ENCODE data around the gene OLFML2A. TPM values are rescaled to one million over a fixed set of nuclear protein-coding genes. Genes with fewer than 3 reads are reported as not detected.

Gene OLFML2A
- total RNA-seq, 1 experiment from 2014 or later, result 12.0 TPM

DNA sequence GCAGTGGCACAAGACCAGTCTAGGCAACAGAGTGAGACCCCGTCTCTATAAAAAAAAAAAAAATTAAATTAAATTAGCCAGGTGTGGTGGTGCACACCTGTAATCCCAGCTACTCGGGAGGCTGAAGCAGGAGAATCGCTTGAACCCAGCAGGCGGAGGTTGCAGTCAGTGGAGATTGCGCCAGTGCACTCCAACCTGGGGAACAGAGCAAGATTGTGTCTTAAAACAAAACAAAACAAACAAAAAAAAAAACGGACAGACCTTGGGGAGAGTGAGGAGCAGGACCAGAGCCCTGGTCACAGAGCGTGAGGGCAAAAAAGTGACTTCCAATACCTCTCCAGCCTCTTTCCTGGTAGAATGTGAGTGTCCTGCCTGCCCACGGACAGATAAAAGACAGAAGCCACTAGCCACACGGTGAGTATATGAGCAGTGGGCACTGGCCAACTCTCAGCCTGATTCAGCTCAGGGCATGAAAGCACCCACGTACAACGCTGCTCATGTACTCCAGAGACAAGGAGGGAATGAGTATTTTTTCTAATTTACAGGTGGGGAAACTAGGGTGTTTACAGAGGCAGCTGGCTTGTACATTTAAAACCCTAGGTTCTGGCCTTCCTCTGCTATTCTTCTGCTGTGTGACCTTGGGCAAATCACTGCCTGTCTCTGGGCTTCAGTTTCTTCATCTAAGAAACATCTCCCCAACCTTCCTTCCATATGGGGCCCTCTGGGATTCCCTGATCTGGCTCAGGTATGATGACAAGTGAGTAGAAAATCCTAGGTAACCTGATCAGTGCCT lies 1.8 kb downstream of the OLFML2A start:
- DNase-seq (ENCODE audit: low spot score), result no peak

DNA sequence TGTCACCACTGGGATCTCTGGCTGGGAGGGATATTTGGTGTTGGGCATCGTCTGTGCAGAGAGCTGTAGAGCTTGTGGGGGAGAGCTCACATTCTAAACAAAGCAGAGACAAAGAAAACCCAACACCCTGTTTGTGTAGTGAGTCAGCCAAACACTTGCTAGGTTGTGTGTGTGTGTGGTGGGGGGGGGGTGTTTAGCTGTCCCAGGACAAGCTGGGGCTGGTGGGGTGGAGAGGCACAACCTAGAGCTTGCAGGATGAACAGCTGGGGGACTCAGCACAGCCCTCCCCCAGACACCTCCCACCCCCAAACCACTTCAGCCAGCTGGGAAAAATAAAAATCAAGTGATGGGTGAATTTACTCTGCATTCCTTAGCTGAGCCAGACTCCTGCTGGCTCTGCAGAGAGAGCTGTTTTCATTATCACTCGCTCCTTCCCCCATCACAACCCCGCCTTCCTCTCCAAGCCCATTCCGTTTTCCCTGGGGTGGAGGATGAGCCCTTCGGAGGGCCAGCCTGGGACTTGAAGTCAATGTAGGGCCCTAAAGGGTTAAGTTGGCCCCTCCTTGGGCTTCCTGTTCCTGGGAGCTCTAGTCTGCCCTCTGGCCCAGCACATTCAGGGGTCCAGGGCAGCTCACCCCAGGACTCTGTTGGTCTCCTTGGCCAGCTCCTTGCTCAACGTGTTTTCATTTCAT lies 2.6 kb downstream of the OLFML2A start:
- peak; percentile 94 for DNase-seq (ENCODE audit: low spot score)

DNA sequence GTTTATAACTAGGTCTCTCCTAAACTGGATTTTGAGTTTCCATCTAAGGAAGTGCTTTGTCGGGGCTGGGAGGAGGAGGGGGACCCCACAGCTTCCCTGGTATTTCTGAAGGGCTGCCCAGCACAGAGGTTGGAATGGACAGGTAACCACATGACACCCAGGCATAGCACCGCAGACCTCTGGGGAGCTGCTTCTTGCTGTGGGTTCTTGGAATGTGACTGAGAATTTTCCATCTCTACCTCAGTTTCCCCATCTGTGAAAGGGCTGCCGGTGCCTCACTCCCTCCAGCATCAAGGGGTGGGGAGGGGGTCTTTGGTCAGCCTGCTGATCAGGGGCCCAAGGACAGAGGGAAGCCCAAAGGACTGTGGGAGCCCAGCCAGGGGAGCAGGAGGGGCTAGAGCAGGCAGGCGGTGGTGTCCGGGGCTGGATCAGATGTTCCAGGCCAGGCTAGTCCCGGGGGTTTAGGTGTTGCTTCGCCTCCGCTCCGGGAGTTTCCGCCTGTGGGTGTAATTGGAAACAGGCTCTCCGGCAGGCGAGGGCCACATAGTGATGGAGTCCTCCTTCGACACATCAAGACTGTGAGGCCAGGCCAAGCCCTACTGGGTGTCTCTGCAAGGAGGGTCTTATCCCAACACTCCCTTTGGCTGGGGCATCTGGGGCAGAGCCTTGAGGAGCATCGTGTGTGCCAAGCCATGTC lies 3.3 kb downstream of the OLFML2A start:
- DNase-seq (ENCODE audit: low spot score), result no peak

DNA sequence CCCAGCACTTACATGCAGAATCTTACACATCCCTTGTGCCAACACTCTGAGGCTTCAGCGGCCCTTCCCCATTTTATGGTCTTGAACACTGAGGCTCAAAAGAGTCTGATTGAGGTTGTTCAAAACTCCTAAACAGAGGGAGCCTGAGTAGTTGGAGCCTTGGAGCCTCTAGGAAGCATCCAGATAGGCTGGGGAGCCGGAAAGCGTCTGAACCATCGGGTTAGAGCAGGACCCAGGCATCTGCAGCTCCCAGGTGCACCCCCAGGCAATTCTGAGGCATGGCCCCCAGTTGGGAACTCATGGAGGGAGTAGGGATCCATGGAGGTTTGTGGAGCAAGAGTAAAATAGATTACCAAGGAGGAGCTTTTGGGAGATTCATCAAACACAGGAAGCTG lies 3.8 kb downstream of the OLFML2A start:
- DNase-seq (ENCODE audit: low spot score), result no peak

- DNase-seq (ENCODE audit: low spot score), result no peak
Observed at GRCh38 chr9:124781967-124782660, 5.2 kb downstream of the OLFML2A start.

GRCh38 chr9:124782661-124783574 lies 6.0 kb downstream of the OLFML2A start:
- no peak for DNase-seq (ENCODE audit: low spot score)

DNA sequence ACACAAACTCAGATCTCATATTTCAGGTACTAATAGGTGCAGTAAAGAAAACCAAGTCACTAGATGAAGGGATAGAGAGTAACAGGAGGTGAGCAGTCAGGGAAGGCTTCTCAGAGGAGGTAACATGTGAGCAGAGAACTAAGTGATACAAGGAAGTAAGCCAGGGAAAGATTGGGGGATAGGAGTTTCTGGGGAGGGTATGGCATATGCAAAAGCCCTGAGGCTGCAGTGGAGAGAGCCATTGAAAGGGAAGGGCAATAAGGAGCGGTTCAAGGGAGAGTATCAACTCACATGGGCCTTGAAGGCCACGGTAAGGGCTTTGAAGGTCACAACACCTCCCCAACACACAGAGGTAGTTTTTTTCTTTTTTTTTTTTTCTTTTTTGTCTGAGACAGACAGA lies 6.9 kb downstream of the OLFML2A start:
- no peak for DNase-seq (ENCODE audit: low spot score)

DNA sequence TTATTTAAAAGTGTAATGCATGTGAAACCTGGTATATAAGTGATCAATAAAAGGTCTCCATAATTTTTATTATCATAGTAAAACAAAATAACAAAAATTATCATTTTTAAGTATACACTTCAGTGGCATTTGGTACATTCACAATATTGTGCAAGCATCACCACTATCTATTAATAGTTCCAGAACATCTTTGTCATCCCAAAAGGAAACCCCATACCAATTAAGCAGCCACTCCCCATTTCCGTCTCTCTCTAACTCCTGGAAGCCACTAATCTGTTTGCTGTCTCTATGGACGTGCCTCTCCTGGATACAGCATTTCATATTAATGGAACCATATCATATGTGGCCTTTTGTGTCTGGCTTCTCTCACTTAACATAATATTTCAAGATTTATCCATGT lies 7.6 kb downstream of the OLFML2A start:
- peak; percentile 78 for DNase-seq (ENCODE audit: low spot score)

GRCh38 chr9:124786881-124787573 lies 10.1 kb downstream of the OLFML2A start:
- DNase-seq (ENCODE audit: low spot score), result no peak

DNA sequence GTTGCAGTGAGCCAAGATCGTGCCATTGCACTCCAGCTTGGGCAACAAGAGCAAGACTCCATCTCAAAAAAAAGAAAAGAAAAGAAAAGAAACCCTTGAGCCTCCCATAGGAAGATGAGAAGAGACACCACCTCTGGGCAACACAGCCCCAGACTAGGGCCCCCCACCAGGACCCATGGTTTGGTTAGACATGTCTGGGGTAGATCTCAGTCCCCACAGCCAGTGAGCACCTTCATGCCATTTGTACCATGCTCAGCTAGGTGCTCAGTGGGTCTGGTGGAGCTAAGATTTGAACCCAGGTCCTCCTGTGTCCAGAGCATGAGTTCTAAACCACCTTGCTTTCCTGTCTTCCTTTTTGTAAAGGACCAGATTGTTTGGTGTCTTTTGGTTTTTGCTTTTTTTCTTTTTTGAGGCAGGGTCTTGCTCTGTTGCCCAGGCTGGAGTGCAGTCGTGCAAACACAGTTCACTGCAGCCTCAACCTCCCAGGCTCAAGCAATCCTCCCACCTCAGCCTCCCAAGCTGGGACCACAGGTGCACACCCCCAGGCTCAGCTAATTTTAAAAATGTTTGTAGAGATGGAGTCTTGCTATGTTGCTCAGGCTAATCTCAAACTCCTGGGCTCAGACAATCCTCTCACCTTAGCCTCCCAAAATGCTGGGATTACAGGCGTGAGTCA lies 11.7 kb downstream of the OLFML2A start:
- DNase-seq (ENCODE audit: low spot score), result no peak

DNA sequence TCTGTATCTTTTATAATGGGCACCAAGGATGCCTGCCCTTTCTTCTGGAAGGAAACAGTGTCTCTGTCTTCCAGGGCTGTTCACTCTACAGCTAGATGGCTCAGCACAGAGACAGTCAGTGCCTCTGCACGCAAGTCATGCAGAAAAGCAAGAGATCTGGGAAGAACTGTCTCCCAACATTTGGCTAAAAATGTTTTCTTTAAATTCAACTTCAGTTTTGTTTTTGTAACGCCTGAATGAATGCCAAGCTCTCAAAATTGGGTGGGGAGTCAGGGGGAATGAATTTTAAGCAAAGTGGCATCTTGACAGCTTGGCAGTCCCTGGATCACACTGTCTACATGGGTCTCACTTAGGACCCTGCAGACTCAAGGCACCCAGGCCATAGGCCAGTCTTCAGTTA lies 12.6 kb downstream of the OLFML2A start:
- DNase-seq (ENCODE audit: low spot score), result no peak

- DNase-seq (ENCODE audit: low spot score), result no peak
Observed at GRCh38 chr9:124790301-124790700, 13.4 kb downstream of the OLFML2A start.

DNA sequence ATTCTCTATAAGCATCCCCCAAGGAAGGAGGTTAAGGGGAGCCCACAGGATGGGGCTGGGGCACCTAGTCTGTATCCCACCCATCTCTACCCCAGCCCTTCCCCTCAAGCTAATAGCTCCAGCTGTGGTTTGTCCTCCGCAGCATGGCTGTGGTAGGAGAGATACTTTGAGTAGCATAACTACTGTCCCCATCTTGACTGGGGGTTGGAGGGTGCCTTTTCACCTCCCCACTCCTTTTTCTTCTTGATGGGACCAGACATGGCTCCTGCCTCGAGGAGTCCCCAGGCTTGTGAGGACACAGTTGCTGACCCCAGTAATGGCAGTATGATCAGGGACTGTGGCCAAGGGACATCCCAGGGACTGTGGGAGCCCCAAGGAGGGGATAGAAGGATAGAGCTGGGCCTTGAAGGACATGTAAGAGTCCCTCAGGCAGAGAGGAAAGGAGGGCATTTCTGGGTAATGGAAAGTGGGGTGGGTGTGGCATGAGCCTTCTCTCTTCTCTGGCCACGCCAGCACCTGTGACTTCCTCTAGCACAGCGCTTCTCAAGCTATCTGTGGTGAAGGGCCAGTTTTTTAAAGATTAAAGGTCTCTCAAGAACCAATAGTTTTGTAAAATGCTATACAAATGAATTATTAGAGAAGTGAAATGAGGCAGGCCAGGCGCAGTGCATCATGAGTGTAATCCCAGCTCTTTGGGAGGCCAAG lies 14.0 kb downstream of the OLFML2A start:
- DNase-seq (ENCODE audit: low spot score), result no peak

GRCh38 chr9:124792257-124793014 lies 15.5 kb downstream of the OLFML2A start:
- DNase-seq (ENCODE audit: low spot score), result no peak

DNA sequence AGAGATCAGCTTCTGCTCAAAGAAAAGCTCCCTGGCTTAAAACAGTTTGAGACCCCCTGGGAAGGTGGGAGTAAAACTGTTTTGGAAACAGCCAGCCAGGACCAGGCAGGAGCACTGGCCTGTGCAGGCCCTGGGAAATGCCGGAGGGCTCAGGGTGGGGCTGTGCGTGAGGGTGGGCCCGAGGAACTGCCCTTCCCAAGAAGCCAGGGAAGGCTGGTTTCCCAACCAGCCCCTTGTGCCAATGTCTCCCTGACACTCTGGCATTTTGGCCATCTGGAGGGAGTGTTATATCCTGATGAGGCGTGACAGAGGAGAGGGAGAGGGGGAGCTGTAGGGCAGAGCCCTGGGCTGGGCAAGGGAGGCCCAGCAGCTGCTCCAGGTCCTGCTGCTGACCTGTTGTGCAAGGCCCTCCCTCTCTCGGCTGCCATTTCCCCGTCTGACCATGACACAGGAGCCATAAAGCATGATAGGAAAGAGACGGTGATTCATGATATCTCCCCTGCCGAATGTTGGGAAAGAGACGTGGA lies 16.1 kb downstream of the OLFML2A start:
- DNase-seq (ENCODE audit: low spot score), result peak; percentile 51

- no peak for DNase-seq (ENCODE audit: low spot score)
Observed at GRCh38 chr9:124794902-124795491, 18.1 kb downstream of the OLFML2A start.

- no peak for DNase-seq (ENCODE audit: low spot score)
Observed at GRCh38 chr9:124795881-124796431, 19.0 kb downstream of the OLFML2A start.

All from A172 (cell line).